ENCODE data around the gene ZBTB20. TPM values are rescaled to one million over a fixed set of nuclear protein-coding genes. Genes with fewer than 3 reads are reported as not detected.

ZBTB20 gene
- polyA plus RNA-seq, 3 donors: 1.3 to 3.2 (median 2.0) TPM

DNA sequence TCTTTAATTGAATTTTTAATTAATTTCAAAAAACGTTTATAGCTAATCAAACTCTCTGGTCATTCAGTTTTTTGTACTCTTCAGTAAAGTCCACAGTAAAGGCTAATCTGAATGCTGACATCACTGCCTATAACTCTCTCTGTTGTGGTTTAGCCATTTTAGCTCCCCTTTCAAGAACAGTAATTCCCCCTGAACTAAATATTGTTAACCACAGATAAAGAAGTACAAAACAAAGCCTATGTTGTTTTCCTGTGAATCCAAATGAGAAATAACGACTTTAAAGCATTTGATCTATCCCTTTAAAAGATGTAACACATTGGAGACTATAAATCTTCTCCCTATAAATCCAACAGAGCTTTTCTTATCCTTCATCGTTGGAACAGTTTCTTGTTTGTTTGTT, 94.2 kb downstream of the ZBTB20 start:
- intact Hi-C loops (cut with micrococcal nuclease): no loop called here
- H3K4me2 ChIP-seq (replicated peaks; ENCODE audit: extremely low read depth, low read length, poor library complexity, severe bottlenecking): no peak overlapping the region
- no peak overlapping the region for H3K27ac ChIP-seq (ENCODE audit: low read depth in 1 of 2, low read length in 2 of 2)
- Mint-ChIP-seq H3K36me3 (no peaks in the 10 kb centered on the region), H3K9me3 (peaks cover 0 to 5% (median under 1%) of the 10 kb centered on the region in 7 donors), H3K4me3 (no peak overlapping the region), H3K4me1 (no peaks in the 10 kb centered on the region), H3K27ac (no peak overlapping the region), H3K27me3 (ENCODE audit: low read depth in 3 of 3) (no peaks in the 10 kb centered on the region)
- H3K9ac ChIP-seq (ENCODE audit: insufficient read depth, low read length, poor library complexity, severe bottlenecking): no peak overlapping the region
- no peak for DNase-seq
- no peaks in the 10 kb centered on the region for H3K79me2 ChIP-seq (ENCODE audit: insufficient read depth, low read length)
- H3K4me1 ChIP-seq (ENCODE audit: control insufficient read depth in 1 of 2, insufficient read depth in 2 of 2, low read length in 2 of 2): no peaks in the 10 kb centered on the region
- H2AFZ ChIP-seq (ENCODE audit: insufficient read depth, low read depth, low read length, poor library complexity, severe bottlenecking): no peak overlapping the region
- H3K9me3 ChIP-seq (replicated peaks in 1 of 2; ENCODE audit: control insufficient read depth in 1 of 2, insufficient read depth in 1 of 2, low read length in 2 of 2): no peaks in the 10 kb centered on the region
- TF ChIP-seq, protein P1, sequence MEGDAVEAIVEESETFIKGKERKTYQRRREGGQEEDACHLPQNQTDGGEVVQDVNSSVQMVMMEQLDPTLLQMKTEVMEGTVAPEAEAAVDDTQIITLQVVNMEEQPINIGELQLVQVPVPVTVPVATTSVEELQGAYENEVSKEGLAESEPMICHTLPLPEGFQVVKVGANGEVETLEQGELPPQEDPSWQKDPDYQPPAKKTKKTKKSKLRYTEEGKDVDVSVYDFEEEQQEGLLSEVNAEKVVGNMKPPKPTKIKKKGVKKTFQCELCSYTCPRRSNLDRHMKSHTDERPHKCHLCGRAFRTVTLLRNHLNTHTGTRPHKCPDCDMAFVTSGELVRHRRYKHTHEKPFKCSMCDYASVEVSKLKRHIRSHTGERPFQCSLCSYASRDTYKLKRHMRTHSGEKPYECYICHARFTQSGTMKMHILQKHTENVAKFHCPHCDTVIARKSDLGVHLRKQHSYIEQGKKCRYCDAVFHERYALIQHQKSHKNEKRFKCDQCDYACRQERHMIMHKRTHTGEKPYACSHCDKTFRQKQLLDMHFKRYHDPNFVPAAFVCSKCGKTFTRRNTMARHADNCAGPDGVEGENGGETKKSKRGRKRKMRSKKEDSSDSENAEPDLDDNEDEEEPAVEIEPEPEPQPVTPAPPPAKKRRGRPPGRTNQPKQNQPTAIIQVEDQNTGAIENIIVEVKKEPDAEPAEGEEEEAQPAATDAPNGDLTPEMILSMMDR (IDR thresholded peaks at IDR 0.05): no peak
- H3K4me3 ChIP-seq (replicated peaks in 1 of 3; ENCODE audit: low read depth in 2 of 3, low read length in 3 of 3): no peak overlapping the region
- no peaks in the 10 kb centered on the region for H4K20me1 ChIP-seq (ENCODE audit: insufficient read depth, low read length)
- H3K27me3 ChIP-seq (ENCODE audit: control insufficient read depth in 2 of 2, insufficient read depth in 2 of 2, low read length in 2 of 2): no peaks in the 10 kb centered on the region
- H3K36me3 ChIP-seq (replicated peaks in 1 of 2; ENCODE audit: control insufficient read depth in 1 of 2, insufficient read depth in 2 of 2, low read length in 2 of 2): no peaks in the 10 kb centered on the region
- WGBS (ENCODE audit: insufficient coverage): no CpG with 5 or more reads among the region's 3 CpGs

DNA sequence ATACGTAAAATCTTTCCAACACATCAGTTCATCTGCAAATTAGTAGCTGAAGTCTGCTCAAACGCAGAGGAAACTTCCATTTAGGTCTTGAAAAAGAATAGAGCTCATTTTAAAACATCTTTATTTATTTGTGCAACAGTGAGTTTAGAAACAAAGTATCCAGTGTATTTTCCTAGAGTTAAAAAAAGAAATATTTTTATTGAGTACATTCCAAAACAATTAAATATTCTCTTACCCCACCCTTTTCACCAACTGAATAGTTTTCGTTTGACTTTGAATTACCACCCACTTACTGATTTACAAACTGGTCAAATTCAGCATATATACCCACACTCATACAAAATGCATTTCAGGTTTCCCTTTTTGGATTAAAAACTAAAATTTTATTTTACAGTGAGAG, 104.7 kb downstream of the ZBTB20 start:
- TF ChIP-seq, protein P1 (IDR thresholded peaks at IDR 0.05): no peak
- no peak for DNase-seq
- no CpG with 5 or more reads among the region's 3 CpGs for WGBS (ENCODE audit: insufficient coverage)
- H3K4me2 ChIP-seq (replicated peaks; ENCODE audit: extremely low read depth, low read length, poor library complexity, severe bottlenecking): no peak overlapping the region
- no peaks in the 10 kb centered on the region for H3K79me2 ChIP-seq (ENCODE audit: insufficient read depth, low read length)
- H3K27me3 Mint-ChIP-seq (ENCODE audit: low read depth in 3 of 3): no peaks in the 10 kb centered on the region
- H3K4me1 ChIP-seq (ENCODE audit: control insufficient read depth in 1 of 2, insufficient read depth in 2 of 2, low read length in 2 of 2): no peaks in the 10 kb centered on the region
- no peak overlapping the region for H3K27ac Mint-ChIP-seq
- peaks cover 5% of the 10 kb centered on the region for H4K20me1 ChIP-seq (ENCODE audit: insufficient read depth, low read length)
- H3K4me1 Mint-ChIP-seq: no peaks in the 10 kb centered on the region
- no peak overlapping the region for H3K9ac ChIP-seq (ENCODE audit: insufficient read depth, low read length, poor library complexity, severe bottlenecking)
- H3K27ac ChIP-seq (ENCODE audit: low read depth in 1 of 2, low read length in 2 of 2): no peak overlapping the region
- no peak overlapping the region for H3K4me3 Mint-ChIP-seq
- H3K4me3 ChIP-seq (replicated peaks in 1 of 3; ENCODE audit: low read depth in 2 of 3, low read length in 3 of 3): no peak overlapping the region
- H3K9me3 Mint-ChIP-seq: no peaks in the 10 kb centered on the region
- no peaks in the 10 kb centered on the region for H3K27me3 ChIP-seq (ENCODE audit: control insufficient read depth in 2 of 2, insufficient read depth in 2 of 2, low read length in 2 of 2)
- peaks cover 0 to 3% of the 10 kb centered on the region in 2 donors for H3K36me3 Mint-ChIP-seq
- no peaks in the 10 kb centered on the region for H3K9me3 ChIP-seq (replicated peaks in 1 of 2; ENCODE audit: control insufficient read depth in 1 of 2, insufficient read depth in 1 of 2, low read length in 2 of 2)
- intact Hi-C loops (cut with micrococcal nuclease): no loop called here
- no peak overlapping the region for H2AFZ ChIP-seq (ENCODE audit: insufficient read depth, low read depth, low read length, poor library complexity, severe bottlenecking)
- no peaks in the 10 kb centered on the region for H3K36me3 ChIP-seq (replicated peaks in 1 of 2; ENCODE audit: control insufficient read depth in 1 of 2, insufficient read depth in 2 of 2, low read length in 2 of 2)

Data from CD14-positive monocyte (primary cell).